ENCODE data around the gene SLC27A5. TPM values are rescaled to one million over a fixed set of nuclear protein-coding genes. Genes with fewer than 3 reads are reported as not detected.
"Not testable (repeated sequence)": the region's sequence is repeated elsewhere in the genome, so short reads cannot be mapped to it uniquely, and the experiment has no call there.

Gene SLC27A5
- total RNA-seq, 1 donor from 2014 or later: not detected

DNA sequence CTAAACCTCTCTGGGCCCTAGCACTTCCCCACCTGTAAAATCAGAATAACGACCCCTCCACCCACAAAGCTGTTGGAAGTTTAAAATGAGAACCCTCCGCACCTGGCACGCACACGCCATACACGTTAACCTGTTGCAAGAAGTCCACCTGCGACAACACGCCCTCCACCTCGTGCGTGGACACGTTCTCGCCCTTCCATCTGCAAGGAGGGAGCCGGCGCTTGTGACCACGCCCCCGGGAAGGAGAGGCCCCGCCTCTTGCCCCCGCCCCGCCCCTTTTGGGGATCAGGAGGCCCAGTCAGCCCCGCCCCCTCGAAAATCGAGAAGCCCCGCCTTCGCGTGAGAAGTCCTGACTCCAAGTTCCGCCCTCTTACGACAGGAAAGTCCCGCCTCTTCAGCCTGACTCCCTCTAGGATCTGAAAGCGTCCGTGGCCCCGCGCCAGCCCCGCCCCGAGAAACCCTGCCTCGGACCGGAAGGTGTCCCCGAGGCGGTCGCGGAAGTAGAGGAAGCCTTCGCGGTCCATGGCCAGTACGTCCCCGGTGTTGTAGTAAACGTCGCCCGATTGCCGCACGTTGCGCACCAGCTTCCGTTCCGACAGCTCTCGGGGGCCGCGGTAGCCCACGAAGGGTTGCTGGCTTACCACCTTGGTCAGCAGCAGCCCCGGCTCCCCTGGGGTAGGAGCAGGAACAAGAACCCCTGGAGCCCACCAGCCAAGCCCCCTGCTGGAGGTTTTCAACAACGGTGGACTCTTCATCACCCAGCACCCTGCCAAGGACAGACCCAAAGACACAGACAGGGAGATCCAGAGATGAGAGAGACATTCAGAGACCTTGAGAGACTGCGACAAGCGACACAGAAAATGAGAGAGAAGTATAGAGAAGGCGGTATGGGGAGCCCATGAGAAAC, 12.5 kb downstream of the SLC27A5 start:
- Histone ChIP-seq H3K4me3 (peak overlapping the region; percentile 60 to 64), H3K9me3 (no peaks in the 10 kb centered on the region), H3K27me3 (no peaks in the 10 kb centered on the region), H3K36me3 (no peaks in the 10 kb centered on the region), H3K4me1 (peaks cover 11 to 18% of the 10 kb centered on the region in 2 donors), H3K27ac (peak overlapping the region; percentile 76 to 79)
- TF ChIP-seq, protein P1, sequence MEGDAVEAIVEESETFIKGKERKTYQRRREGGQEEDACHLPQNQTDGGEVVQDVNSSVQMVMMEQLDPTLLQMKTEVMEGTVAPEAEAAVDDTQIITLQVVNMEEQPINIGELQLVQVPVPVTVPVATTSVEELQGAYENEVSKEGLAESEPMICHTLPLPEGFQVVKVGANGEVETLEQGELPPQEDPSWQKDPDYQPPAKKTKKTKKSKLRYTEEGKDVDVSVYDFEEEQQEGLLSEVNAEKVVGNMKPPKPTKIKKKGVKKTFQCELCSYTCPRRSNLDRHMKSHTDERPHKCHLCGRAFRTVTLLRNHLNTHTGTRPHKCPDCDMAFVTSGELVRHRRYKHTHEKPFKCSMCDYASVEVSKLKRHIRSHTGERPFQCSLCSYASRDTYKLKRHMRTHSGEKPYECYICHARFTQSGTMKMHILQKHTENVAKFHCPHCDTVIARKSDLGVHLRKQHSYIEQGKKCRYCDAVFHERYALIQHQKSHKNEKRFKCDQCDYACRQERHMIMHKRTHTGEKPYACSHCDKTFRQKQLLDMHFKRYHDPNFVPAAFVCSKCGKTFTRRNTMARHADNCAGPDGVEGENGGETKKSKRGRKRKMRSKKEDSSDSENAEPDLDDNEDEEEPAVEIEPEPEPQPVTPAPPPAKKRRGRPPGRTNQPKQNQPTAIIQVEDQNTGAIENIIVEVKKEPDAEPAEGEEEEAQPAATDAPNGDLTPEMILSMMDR (IDR thresholded peaks at IDR 0.05): peak in 2 of 3 experiments; percentile 10 to 42
- intact Hi-C loops (cut with DNase I): loop anchor here (1.0 to 2.0 kb wide), 7 partner anchors 20 to 98 kb away; partner anchors contain the start of genes TRIM28, ZBTB45, ZNF324B and ZNF446
- peak; percentile 96 to 100 for DNase-seq (ENCODE audit: low spot score in 2 of 2)

DNA sequence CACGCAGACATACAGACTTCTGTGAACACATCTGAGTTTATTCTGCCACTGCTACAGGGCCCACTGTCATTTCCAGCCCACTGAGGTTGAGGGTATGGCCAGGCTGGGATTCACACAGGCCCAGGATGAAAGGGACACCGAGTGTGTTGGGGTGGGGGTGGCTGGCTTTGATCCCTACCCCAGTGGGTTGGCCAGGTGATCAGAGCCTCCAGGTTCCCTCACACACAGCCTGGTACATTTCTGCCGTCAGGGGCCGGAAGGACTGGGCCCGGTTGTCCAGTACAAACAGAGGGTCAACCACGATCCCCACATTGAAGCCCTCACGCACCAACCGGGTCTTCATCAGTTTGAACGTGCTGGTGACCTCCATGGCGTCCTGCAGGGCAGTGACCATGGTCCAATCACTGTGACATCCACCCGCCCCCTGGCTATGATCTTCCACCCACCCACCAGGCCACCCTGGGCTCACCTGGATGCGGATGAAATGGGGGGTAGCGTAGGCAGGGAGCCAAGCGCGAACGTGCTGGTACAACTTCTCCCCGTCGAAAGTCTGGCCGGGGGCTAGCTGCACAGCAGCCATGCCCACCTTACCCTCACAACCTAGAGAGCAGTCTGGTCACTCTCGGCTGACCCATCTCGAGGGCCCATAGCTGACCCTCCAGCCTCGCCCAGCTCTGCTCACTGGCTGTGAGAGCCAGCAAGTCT, 13.3 kb downstream of the SLC27A5 start:
- Histone ChIP-seq H3K27me3 (no peaks in the 10 kb centered on the region), H3K9me3 (no peaks in the 10 kb centered on the region), H3K4me1 (peaks cover 11 to 18% of the 10 kb centered on the region in 2 donors), H3K4me3 (peak overlapping the region; percentile 60 to 64), H3K36me3 (no peaks in the 10 kb centered on the region), H3K27ac (peak overlapping the region; percentile 56 to 76)
- TF ChIP-seq, protein P1 (IDR thresholded peaks at IDR 0.05): no peak
- no peak for DNase-seq (ENCODE audit: low spot score in 2 of 2)
- intact Hi-C loops (cut with DNase I): loop anchor here (1.0 to 2.0 kb wide), 7 partner anchors 21 to 98 kb away; partner anchors contain the start of genes TRIM28, ZBTB45, ZNF324B and ZNF446

DNA sequence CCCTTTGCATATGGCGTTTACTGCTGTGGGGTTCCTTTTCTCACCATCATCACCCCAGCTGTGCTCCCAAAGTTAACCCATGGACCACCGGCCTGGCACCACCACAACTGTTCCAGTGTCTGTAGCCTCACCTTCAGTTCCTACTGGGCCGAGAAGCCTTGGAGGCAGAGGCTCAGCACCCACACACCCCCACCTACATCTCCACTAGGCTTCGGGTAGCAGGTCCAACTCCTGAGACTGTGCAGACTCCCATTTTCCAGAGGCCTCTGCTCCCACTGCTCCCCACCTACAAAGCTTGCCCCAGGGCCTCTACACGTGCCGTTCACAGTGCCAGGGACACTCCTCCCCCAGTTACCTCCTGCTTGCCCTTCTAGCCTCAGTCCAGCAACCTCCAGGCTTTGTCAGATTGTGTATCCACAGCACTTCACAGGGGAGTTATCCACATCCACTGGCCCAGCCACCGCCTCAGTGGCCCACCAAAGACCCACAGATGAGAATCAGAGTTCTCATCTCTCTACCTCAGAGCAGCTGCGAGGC, 14.1 kb downstream of the SLC27A5 start:
- Histone ChIP-seq H3K36me3 (no peaks in the 10 kb centered on the region), H3K4me1 (peaks cover 11 to 18% of the 10 kb centered on the region in 2 donors), H3K27ac (peak overlapping the region in 1 of 2 donors; percentile 56), H3K4me3 (peak overlapping the region in 1 of 2 donors; percentile 64), H3K9me3 (no peaks in the 10 kb centered on the region), H3K27me3 (no peaks in the 10 kb centered on the region)
- TF ChIP-seq, protein P1 (IDR thresholded peaks at IDR 0.05): no peak
- no peak for DNase-seq (ENCODE audit: low spot score in 2 of 2)
- intact Hi-C loops (cut with DNase I): loop anchor here (2.0 kb wide), 1 partner anchor 97 kb away; no protein-coding TSS in a partner anchor

DNA sequence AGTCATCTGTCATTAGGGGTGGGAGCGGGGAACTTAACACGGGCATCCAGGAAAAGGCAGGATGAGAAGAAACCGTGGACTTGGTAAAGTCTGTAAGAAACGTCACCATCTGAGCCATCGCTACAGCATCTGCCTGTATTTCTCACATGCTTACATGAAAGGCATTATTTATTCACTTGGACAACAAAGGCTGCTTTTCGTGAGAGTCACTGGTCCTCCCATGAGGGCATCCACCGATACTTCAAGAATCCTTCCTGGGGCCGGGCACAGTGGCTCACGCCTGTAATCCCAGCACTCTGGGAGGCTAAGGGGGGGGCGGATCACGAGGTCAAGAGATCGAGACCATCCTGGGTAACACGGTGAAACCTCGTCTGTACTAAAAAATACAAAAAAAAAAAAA, 19.5 kb downstream of the SLC27A5 start:
- Histone ChIP-seq H3K27ac (no peak overlapping the region), H3K9me3 (no peaks in the 10 kb centered on the region), H3K36me3 (no peaks in the 10 kb centered on the region), H3K4me1 (no peaks in the 10 kb centered on the region), H3K27me3 (no peaks in the 10 kb centered on the region), H3K4me3 (no peak overlapping the region)
- DNase-seq (ENCODE audit: low spot score in 2 of 2): no peak
- TF ChIP-seq, protein P1 (IDR thresholded peaks at IDR 0.05): no peak
- intact Hi-C loops (cut with DNase I): no loop called here

DNA sequence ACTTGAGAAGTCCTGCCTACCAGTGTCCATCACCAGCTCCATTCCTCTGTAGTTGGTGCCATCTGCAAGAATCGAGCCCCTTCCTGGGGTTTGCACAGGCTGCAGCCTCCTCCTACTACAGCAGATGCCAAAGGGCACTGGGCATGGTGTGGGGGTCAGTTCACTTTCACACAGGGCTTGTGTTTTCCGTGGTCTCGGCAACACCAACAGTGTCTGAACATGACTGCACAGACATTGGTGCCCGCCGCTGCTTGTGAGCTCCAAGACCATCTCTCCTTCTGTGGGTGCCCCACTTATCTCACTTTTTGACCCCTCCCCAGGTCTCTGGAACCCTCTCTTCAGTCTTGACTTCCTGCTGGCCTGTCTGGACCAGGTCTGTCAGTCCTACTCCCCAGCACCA, 20.4 kb downstream of the SLC27A5 start:
- H3K27ac ChIP-seq: no peak overlapping the region
- H3K27me3 ChIP-seq: no peaks in the 10 kb centered on the region
- DNase-seq (ENCODE audit: low spot score in 2 of 2): no peak
- intact Hi-C loops (cut with DNase I): no loop called here
- H3K4me3 ChIP-seq: no peak overlapping the region
- TF ChIP-seq, protein P1 (IDR thresholded peaks at IDR 0.05): no peak
- no peaks in the 10 kb centered on the region for H3K9me3 ChIP-seq
- H3K36me3 ChIP-seq: no peaks in the 10 kb centered on the region
- no peaks in the 10 kb centered on the region for H3K4me1 ChIP-seq

DNA sequence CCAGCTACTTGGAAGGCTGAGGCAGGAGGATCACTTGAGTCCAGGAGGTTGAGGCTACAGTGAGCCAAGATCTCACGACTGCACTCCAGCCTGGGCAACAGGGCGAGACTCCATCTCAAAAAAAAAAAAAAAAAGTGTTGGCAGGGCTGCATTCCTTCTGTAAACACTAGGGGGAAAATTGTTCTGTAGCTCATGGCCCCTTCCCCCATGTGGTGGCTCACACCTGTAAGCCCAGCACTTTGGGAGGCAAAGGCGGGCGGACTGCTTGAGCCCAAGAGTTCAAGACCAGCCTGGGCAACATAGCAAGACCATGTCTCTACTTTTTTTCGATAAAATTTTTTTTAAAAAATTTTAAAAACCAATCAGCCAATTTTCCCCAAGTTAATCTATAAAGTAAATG, 27.4 kb downstream of the SLC27A5 start:
- H3K4me3 ChIP-seq; H3K27me3 ChIP-seq; intact Hi-C loops (cut with DNase I); H3K9me3 ChIP-seq; DNase-seq (ENCODE audit: low spot score in 2 of 2): not testable (repeated sequence)
- H3K36me3 ChIP-seq: peaks cover 17 to 23% of the 10 kb centered on the region in 2 donors
- H3K4me1 ChIP-seq: peaks cover 4 to 12% of the 10 kb centered on the region in 2 donors
- H3K27ac ChIP-seq: peak overlapping the region; percentile 62 to 77
